Fibroblast of villous mesenchyme (primary cell): Measurements from ENCODE around the gene ORM2. TPM values are rescaled to one million over a fixed set of nuclear protein-coding genes. Genes with fewer than 3 reads are reported as not detected.

Source experiments
- DNase-seq: peaks from one replicate; pipeline ENCODE4 v3.0.0-alpha.2; 2010; ENCODE audit warnings: low read depth
- H3K4me3 ChIP-seq: 2 replicates; pipeline ENCODE4 v1.5.1; 2011; ENCODE audit warnings: low read depth, mild to moderate bottlenecking, low read length
- CTCF ChIP-seq: IDR thresholded peaks from 2 replicates; pipeline ENCODE4 v1.5.1; 2012; ENCODE audit warnings: low read depth, mild to moderate bottlenecking, low read length; ENCODE audit not compliant: insufficient read depth
- total RNA-seq: library from RNA; depleted of rRNA; stranded (reverse); fragments of >200 nt; gene quantifications from 2 replicates; pipeline ENCODE4 v1.2.3, GENCODE V29; 2012

Gene ORM2
- total RNA-seq, 1 donor = not detected

DNA sequence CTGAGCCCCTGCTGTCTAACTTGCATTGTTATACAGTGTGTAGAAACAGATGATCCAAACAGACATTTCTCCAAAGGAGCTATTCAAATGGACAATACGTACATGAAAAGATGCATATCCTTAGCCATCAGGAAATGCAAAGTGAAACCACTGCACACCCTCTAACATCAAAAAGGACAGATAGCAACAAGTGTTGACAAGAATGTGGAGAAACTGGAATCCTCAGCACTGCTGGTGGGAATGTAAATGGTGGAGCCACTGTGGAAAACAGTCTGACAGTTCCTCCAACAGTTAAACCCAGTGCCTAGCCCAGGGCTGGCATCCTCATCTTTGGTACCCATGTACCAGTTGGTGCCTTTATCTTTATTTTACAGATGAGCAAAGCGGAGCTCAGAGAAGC is 8.5 kb downstream of the ORM2 start:
- no peak for DNase-seq
- no peak for TF ChIP-seq CTCF
- no peak overlapping the region for H3K4me3 ChIP-seq

DNA sequence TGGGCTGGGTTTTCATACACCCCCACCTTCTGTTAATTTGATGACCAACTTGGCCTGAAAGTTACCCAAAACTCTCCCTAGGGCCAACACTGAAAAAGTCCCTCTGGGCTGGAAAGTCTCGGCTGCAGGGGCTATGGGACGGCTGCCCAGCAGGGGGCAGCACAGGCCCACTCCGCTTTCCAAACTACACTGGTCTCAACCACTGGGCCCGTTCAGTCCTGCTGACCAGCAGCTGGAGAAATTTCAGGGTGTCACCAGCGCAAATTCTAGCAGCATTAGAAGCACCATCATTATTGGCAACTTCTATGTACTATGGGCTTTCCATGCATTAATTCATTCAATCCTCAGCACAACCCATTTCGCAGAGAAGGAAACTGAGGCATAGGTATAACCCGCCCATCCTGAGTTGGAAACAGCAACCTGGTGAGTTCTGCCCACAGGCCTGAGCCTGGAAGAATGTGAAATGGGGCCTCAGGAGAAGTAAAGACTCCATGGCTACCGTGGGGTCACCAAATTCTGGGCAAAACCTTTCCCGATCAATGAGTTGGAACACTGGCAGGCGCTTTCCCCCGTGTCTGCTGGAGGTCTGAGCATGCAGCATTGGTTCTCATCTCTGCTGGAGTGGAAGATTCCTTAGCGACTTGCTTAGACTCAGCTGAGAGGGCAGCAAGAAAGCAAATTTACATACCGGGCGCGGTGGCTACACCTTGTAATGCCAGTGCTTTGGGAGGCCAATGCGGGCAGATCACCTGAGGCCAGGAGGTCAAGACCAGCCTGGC is 9.7 kb downstream of the ORM2 start:
- peak; percentile 89 for TF ChIP-seq CTCF
- H3K4me3 ChIP-seq = no peak overlapping the region
- DNase-seq = peak; percentile 52

DNA sequence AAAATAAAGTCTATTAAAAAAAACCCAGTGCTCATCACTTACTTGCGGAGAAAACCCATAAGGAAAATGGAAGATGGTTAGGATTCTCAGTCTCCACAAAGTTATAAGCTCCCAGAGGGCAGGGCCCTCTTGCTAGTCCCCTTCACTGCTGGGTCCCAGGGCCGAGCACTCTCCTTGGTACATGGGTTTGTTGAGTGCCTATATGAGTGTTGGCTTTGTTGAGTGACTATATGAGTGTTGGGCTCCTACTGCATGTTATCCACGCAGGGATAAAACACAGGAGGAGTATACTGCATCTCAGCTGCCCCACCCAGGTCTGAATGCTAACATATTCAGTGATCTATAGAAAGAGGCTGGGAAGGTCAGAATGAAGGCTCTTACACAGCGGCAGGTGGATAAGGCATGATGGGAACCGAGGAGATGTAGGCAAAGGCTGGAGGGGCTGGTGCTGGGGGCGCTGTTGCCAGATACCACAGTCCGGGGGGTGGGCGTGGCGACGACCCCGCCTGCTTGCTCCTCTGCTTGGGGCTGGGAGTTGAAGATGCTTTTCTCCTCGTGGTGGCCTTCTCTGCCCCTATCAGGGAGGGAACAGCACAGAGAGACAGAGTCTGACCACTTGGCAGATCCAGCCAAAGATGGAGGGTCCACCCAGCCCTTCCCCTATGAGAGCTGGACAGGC is 11.6 kb downstream of the ORM2 start:
- H3K4me3 ChIP-seq = no peak overlapping the region
- DNase-seq = no peak
- no peak for TF ChIP-seq CTCF

GRCh38 chr9:114341991-114342390 is 12.3 kb downstream of the ORM2 start:
- no peak for DNase-seq
- no peak overlapping the region for H3K4me3 ChIP-seq
- no peak for TF ChIP-seq CTCF

DNA sequence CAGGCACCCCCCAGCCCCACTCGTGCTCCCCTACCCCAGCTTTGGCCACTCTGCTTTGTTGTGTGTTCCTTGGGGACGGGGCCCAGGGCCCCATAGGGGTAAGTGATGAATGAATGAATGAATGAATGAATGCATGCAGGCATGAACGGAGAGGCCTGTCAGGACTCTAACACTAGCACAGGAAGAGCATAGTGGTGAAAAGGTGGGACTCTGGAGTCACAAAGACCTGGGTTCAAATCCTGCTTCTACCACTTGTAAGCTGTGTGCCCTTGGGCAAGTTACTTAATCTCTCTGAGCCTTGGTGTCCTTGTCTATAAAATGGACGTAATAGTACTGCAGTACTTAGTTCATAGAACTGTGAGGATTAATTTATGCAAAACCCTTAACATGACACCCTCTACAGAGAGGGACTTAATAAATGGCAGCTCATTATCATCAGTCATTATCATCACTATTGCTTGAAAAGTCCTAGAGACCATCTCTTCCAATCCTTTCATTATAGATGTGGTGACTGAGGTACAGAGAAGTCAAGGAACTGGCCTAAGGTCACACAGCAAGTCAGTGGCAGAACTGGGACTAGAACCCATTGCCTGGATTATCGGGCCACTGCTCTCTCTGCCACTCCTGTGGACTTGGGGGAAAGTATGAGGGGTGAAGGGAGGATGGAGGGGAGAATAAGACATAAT is 13.2 kb downstream of the ORM2 start:
- no peak overlapping the region for H3K4me3 ChIP-seq
- no peak for TF ChIP-seq CTCF
- DNase-seq = no peak

- TF ChIP-seq CTCF = no peak
- no peak overlapping the region for H3K4me3 ChIP-seq
- DNase-seq = peak; percentile 66
These were observed 14.0 kb downstream of the ORM2 start for GRCh38 chr9:114343471-114344187.
